Measurements from ENCODE around the gene KIRREL3. TPM values are rescaled to one million over a fixed set of nuclear protein-coding genes. Genes with fewer than 3 reads are reported as not detected.

The KIRREL3 gene
- total and polyA plus RNA-seq, 9 of the 15 experiments (the other 6 are each of a cell fraction or from before 2014, with no cell fraction given): 0.04 to 0.10 TPM; not detected in 7

- no peak overlapping the region for H3K4me3 ChIP-seq
- intact Hi-C loops (cut with micrococcal nuclease) (loop anchor here (1.0 to 5.0 kb wide), 2 partner anchors 45 to 82 kb away; no protein-coding TSS in a partner anchor), in situ Hi-C loops (cut with MboI) (no loop called here)
- H3K27me3 ChIP-seq (ENCODE audit: control insufficient read depth in 2 of 2, insufficient read depth in 2 of 2, low read length in 2 of 2): no peaks in the 10 kb centered on the region
- H3K79me2 ChIP-seq (ENCODE audit: control insufficient read depth, insufficient read depth, low read length): no peaks in the 10 kb centered on the region
- no peaks in the 10 kb centered on the region for H3K9me3 ChIP-seq (replicated peaks; ENCODE audit: control insufficient read depth, insufficient read depth, low read depth, low read length)
- no TSS peak for BruUV-seq (replicated peaks)
- no peak overlapping the region for H2AFZ ChIP-seq (ENCODE audit: low read depth, low read length)
- ChIA-PET POLR2A (interaction anchor here (0.6 kb wide), 1 partner anchor 321 kb away, joined by 3 read pairs; no protein-coding TSS in a partner anchor), CTCF (ENCODE audit: low intra/inter-chr PET ratio) (interaction anchor here (3.1 kb wide), 1 partner anchor 82 kb away, joined by 27 read pairs; no protein-coding TSS in a partner anchor)
- no peak overlapping the region for H3K4me2 ChIP-seq (ENCODE audit: insufficient read depth, low read length)
- no peak overlapping the region for H3K27ac ChIP-seq (ENCODE audit: extremely low read depth, low read depth, low read length)
- FAIRE-seq: no peak
- H3K9ac ChIP-seq (ENCODE audit: insufficient read depth in 1 of 2, low read depth in 2 of 2, low read length in 2 of 2): no peak overlapping the region; a peak in 1 of 4 replicates
- peaks cover 9% of the 10 kb centered on the region; the same call in 1 of the 2 replicates for H4K20me1 ChIP-seq (replicated peaks; ENCODE audit: control insufficient read depth, insufficient read depth, low read length)
- no peaks in the 10 kb centered on the region; a peak in 4 of 5 replicates for H3K4me1 ChIP-seq (replicated peaks in 1 of 2; ENCODE audit: control insufficient read depth in 2 of 2, insufficient read depth in 2 of 2, low read length in 2 of 2)
- 39% methylated on average over 4 of the region's 4 CpGs for WGBS (ENCODE audit: insufficient coverage, low coverage, missing lambda C conversion rate)
- no peak for DNase-seq (ENCODE audit: extremely low read depth in 1 of 4, low spot score in 3 of 4)
- no peak for ATAC-seq
- no peaks in the 10 kb centered on the region for H3K36me3 ChIP-seq (ENCODE audit: control insufficient read depth, insufficient read depth, low read length)
- TF ChIP-seq KLF13 (tag; IDR thresholded peaks at IDR 0.05; ENCODE audit: borderline replicate concordance, low read depth) (no peak), MEIS2 (IDR thresholded peaks at IDR 0.05; ENCODE audit: partially characterized antibody) (peak; percentile 17)
- no peaks in the 10 kb centered on the region for H3K9me1 ChIP-seq (ENCODE audit: control insufficient read depth, insufficient read depth, low read length)
Observed at GRCh38 chr11:126392633-126393013, 607.9 kb downstream of the KIRREL3 start.

GRCh38 chr11:126391970-126392632 is 608.5 kb downstream of the KIRREL3 start:
- Histone ChIP-seq H3K9ac (ENCODE audit: insufficient read depth in 1 of 2, low read depth in 2 of 2, low read length in 2 of 2) (no peak overlapping the region), H3K4me1 (replicated peaks in 1 of 2; ENCODE audit: control insufficient read depth in 2 of 2, insufficient read depth in 2 of 2, low read length in 2 of 2) (no peaks in the 10 kb centered on the region; a peak in 4 of 5 replicates), H3K9me1 (ENCODE audit: control insufficient read depth, insufficient read depth, low read length) (no peaks in the 10 kb centered on the region), H2AFZ (ENCODE audit: low read depth, low read length) (no peak overlapping the region), H3K36me3 (ENCODE audit: control insufficient read depth, insufficient read depth, low read length) (no peaks in the 10 kb centered on the region), H4K20me1 (replicated peaks; ENCODE audit: control insufficient read depth, insufficient read depth, low read length) (peaks cover 9% of the 10 kb centered on the region; the same call in 1 of the 2 replicates), H3K4me3 (no peak overlapping the region), H3K27ac (ENCODE audit: extremely low read depth, low read depth, low read length) (no peak overlapping the region), H3K79me2 (ENCODE audit: control insufficient read depth, insufficient read depth, low read length) (no peaks in the 10 kb centered on the region), H3K9me3 (replicated peaks; ENCODE audit: control insufficient read depth, insufficient read depth, low read depth, low read length) (no peaks in the 10 kb centered on the region), H3K27me3 (ENCODE audit: control insufficient read depth in 2 of 2, insufficient read depth in 2 of 2, low read length in 2 of 2) (no peaks in the 10 kb centered on the region), H3K4me2 (ENCODE audit: insufficient read depth, low read length) (no peak overlapping the region)
- in situ Hi-C loops (cut with MboI) (no loop called here), intact Hi-C loops (cut with micrococcal nuclease) (loop anchor here (1.0 to 5.0 kb wide), 2 partner anchors 45 to 82 kb away; no protein-coding TSS in a partner anchor)
- POLR2A ChIA-PET: interaction anchor here (0.6 to 0.7 kb wide), 2 partner anchors 11 to 322 kb away, joined by 3 read pairs; no protein-coding TSS in a partner anchor
- ATAC-seq (peak; percentile 93), DNase-seq (ENCODE audit: extremely low read depth in 1 of 4, low spot score in 3 of 4) (peak; percentile 26 to 52 (median 42)), FAIRE-seq (peak; percentile 72)
- WGBS (ENCODE audit: insufficient coverage, low coverage, missing lambda C conversion rate): 53% methylated on average over 8 of the region's 8 CpGs
- CTCF ChIA-PET (ENCODE audit: low intra/inter-chr PET ratio): interaction anchor here (0.8 to 3.1 kb wide), 2 partner anchors 81 to 84 kb away, joined by 3 to 27 read pairs; no protein-coding TSS in a partner anchor
- no TSS peak for BruUV-seq (replicated peaks)
- TF ChIP-seq CTCF (IDR thresholded peaks at IDR 0.05 in 2 of 3, conservative IDR thresholded peaks at IDR 0.05 in 1 of 3; ENCODE audit: insufficient read depth in 2 of 3, low read depth in 1 of 3, low read length in 3 of 3): peak; percentile 60 to 68 (median 67)
- TF ChIP-seq DEAF1 (CRISPR knock-in tag; IDR thresholded peaks at IDR 0.05): peak; percentile 21; the same call in 1 of the 2 replicates
- TF ChIP-seq SLC30A9 (CRISPR knock-in tag; IDR thresholded peaks at IDR 0.05): no peak
- TF ChIP-seq HIVEP1 (CRISPR knock-in tag; IDR thresholded peaks at IDR 0.05): no peak
- TF ChIP-seq NRF1 (conservative IDR thresholded peaks at IDR 0.05 in 1 of 2, IDR thresholded peaks at IDR 0.05 in 1 of 2): no peak
- no peak for TF ChIP-seq SMARCA4 (IDR thresholded peaks at IDR 0.05)
- TF ChIP-seq CBX3 (IDR thresholded peaks at IDR 0.05; ENCODE audit: borderline replicate concordance in 1 of 2, low read length in 2 of 2): no peak
- TF ChIP-seq JUND (IDR thresholded peaks at IDR 0.05; ENCODE audit: borderline replicate concordance, low read depth, low read length): peak; percentile 7; the same call in 1 of the 2 replicates
- no peak; the same call in 2 of the 3 replicates for TF ChIP-seq JUND (tag; IDR thresholded peaks at IDR 0.05; ENCODE audit: borderline replicate concordance, low read depth, low read length)

Data from K562 (cell line).